ENCODE measurements around the gene DIDO1. TPM values are rescaled to one million over a fixed set of nuclear protein-coding genes. Genes with fewer than 3 reads are reported as not detected.
"Not testable (repeated sequence)": the region's sequence is repeated elsewhere in the genome, so short reads cannot be mapped to it uniquely, and the experiment has no call there.

The DIDO1 gene
- total RNA-seq, 4 donors from 2014 or later: 64.5 to 89.7 (median 78.9) TPM

DNA sequence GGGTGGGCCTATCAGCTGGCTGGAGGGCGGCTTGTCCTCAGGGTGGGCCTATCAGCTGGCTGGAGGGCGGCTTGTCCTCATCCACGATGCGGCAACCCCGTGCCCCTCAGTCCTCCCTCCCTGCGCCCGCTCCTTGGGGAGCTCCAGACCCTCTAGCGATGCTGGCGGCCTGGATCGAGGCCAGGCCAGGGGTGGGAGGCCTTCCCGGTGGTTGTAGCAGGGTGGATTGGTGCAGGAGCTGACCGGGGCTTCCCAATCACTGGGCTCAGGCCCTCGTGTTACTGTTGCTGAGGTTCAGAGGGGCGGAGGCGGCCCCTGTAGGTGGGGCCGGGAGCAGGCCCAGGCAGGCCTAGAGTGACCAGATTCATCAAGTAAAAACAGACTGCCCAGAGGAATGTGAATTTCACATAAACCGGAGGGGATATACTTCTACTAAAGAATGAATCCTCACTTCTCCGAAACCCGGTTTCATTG is 35.0 kb upstream of the DIDO1 start:
- Histone ChIP-seq H3K27me3 (no peaks in the 10 kb centered on the region), H3K4me3 (no peak overlapping the region), H3K36me3 (peaks cover 0 to 47% (median 0%) of the 10 kb centered on the region in 3 donors), H3K9me3 (no peaks in the 10 kb centered on the region), H3K27ac (no peak overlapping the region), H3K4me1 (no peaks in the 10 kb centered on the region)
- TF ChIP-seq EP300 (IDR thresholded peaks at IDR 0.05) (no peak), POLR2A (IDR thresholded peaks at IDR 0.05) (no peak)
- TF ChIP-seq, protein P1, sequence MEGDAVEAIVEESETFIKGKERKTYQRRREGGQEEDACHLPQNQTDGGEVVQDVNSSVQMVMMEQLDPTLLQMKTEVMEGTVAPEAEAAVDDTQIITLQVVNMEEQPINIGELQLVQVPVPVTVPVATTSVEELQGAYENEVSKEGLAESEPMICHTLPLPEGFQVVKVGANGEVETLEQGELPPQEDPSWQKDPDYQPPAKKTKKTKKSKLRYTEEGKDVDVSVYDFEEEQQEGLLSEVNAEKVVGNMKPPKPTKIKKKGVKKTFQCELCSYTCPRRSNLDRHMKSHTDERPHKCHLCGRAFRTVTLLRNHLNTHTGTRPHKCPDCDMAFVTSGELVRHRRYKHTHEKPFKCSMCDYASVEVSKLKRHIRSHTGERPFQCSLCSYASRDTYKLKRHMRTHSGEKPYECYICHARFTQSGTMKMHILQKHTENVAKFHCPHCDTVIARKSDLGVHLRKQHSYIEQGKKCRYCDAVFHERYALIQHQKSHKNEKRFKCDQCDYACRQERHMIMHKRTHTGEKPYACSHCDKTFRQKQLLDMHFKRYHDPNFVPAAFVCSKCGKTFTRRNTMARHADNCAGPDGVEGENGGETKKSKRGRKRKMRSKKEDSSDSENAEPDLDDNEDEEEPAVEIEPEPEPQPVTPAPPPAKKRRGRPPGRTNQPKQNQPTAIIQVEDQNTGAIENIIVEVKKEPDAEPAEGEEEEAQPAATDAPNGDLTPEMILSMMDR (IDR thresholded peaks at IDR 0.05): no peak
- 72 to 73% methylated on average over 10 to 13 of the region's 19 CpGs for WGBS, 2 donors
- DNase-seq (ENCODE audit: low spot score in 2 of 2): no peak

DNA sequence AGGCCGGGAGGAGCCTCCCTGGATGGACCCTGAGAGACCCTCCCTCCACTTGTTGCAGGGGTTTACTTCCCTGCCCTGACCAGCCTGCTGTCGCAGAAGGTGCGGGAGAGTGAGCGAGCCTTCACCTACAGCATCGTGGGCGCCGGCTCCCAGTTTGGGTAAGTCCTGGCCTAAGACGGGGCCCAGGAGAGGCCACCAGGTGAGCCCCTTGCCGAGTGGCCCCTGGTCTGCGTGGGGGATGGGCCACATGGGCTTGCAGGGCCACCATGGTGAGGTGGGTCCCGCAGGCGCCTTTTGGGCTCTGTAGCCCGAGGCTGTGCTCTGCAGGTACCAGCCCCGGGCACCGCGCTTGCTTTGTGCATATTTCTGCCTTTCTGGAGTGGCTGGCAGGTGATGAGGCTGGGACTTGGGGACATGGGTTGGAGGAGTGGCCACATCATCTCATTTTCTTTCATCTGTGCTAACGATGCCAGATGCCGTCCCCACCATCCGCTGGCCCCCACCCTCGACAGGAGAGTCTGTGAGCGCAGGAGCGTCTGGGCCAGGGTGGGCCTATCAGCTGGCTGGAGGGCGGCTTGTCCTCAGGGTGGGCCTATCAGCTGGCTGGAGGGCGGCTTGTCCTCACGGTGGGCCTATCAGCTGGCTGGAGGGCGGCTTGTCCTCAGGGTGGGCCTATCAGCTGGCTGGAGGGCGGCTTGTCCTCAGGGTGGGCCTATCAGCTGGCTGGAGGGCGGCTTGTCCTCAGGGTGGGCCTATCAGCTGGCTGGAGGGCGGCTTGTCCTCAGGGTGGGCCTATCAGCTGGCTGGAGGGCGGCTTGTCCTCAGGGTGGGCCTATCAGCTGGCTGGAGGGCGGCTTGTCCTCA is 34.4 kb upstream of the DIDO1 start:
- not testable (repeated sequence) for H3K4me3 ChIP-seq; DNase-seq (ENCODE audit: low spot score in 2 of 2); H3K27me3 ChIP-seq; H3K27ac ChIP-seq; H3K9me3 ChIP-seq; H3K4me1 ChIP-seq
- WGBS, 2 donors: 84 to 86% methylated on average over 11 to 22 of the region's 31 CpGs
- peaks cover 0 to 47% (median 0%) of the 10 kb centered on the region in 3 donors for H3K36me3 ChIP-seq

DNA sequence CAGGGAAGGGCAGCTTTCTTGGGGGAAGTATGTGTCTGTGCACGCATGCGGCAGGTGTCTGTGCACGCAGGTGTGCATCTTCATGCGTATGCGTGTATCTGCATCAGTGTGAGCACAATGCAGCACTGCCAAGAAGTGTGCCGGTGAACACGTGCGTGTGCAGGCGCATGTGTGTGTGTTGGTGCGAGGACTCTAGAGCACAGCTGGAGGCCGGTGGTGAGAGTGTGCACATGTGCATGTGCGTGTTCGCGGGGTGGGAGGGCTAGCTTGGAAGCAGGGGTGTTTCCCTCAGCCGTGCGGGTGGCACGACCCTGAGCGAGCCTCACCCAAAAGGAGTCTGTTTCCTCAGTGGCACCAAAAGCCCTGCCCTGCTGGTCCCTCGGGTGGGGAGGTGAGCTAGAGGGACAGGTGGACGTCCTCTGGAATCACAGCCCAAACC is 33.7 kb upstream of the DIDO1 start:
- Histone ChIP-seq H3K4me1 (no peaks in the 10 kb centered on the region), H3K9me3 (no peaks in the 10 kb centered on the region), H3K27me3 (no peaks in the 10 kb centered on the region), H3K4me3 (no peak overlapping the region), H3K27ac (no peak overlapping the region), H3K36me3 (peaks cover 0 to 41% (median 0%) of the 10 kb centered on the region in 3 donors)
- TF ChIP-seq EP300 (IDR thresholded peaks at IDR 0.05): no peak
- TF ChIP-seq POLR2A (IDR thresholded peaks at IDR 0.05): no peak
- TF ChIP-seq, protein P1 (IDR thresholded peaks at IDR 0.05): no peak
- 88 to 91% methylated on average over 20 of the region's 20 CpGs for WGBS, 2 donors
- no peak for DNase-seq (ENCODE audit: low spot score in 2 of 2)

DNA sequence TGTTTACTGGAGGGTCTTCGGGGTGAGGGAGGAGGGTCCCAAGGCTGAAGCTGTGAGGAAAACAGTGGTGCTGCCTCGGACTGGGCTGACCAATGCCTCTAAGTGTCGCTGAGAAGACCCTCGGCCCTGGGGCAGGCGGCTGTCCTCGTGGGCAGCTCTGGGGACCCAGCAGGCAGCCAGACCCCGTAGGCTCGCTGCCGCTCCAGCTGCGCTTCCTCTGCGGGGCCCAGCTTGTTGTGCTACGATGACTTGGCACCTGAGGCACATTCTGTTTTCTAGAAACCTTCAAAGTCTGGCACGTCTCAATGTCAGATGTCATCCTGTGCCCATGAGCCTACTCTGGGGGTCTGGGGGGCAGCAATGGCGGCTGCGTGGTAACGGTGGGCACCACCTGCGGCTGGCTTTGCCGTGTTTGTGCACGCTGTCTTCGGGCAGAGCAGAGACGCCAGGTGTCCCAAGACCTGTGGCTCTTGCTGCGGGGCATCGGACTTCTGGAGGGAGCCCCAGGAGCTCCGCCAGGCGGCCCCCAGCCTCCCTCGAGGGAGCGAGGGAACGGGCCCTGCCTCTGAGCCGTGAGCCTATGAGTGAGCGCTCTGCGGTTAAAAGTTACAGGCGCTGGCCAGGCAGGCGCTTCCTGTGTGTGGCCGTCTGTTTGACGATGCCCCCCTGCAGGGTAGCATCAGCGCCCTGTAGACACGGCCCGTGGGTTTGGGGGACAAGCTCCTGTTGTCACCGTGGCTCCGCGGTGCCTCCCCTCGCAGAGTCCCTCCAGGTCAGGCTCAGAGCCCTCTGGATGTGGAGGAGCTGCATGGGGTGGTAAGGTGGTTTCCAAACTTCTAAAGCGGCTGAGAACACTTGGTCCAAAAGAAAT is 33.0 kb upstream of the DIDO1 start:
- no peak overlapping the region for H3K27ac ChIP-seq
- no peak overlapping the region for H3K4me3 ChIP-seq
- H3K9me3 ChIP-seq: no peaks in the 10 kb centered on the region
- no peak for TF ChIP-seq EP300 (IDR thresholded peaks at IDR 0.05)
- TF ChIP-seq, protein P1 (IDR thresholded peaks at IDR 0.05): no peak
- TF ChIP-seq POLR2A (IDR thresholded peaks at IDR 0.05): no peak
- peaks cover 0 to 34% (median 0%) of the 10 kb centered on the region in 3 donors for H3K36me3 ChIP-seq
- H3K4me1 ChIP-seq: peaks cover 0 to 4% (median 2%) of the 10 kb centered on the region in 4 donors
- no peak for DNase-seq (ENCODE audit: low spot score in 2 of 2)
- 66 to 77% methylated on average over 33 to 38 of the region's 43 CpGs for WGBS, 2 donors
- no peaks in the 10 kb centered on the region for H3K27me3 ChIP-seq

DNA sequence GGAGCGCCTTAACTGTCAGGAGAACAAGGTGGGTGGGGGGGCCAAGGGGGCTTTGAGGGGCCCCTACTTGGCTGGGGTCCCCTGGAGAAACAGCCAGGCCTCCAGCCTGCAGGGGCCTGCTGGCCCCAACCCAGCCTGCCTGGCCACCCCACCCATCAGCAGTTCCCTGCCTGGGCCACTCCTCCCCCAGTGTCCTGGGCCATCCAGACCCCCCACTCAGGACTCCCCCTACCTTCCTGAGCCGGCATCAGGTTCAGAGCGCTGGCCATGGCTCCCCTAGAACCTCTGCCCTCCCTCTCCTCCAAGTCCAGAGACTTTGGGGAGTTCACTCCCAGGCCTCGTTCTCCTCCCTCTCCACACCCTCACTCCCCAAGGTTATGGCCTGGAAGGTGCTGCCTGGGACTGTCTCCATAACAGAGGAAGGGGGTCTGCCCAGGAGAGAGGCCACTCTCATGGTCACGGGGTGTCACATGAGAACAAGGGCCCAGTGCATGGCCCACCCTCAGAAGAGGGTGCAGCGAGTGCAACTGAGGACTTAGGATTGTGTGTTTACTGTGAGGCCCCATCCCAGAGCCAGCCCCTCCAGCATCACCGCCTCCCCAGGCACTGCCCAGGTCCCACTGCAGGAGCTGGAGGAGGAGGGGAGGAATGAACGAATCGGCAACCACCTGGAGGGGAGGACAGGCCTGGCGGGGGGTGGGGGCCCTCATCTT is 32.2 kb upstream of the DIDO1 start:
- Histone ChIP-seq H3K4me3 (no peak overlapping the region), H3K4me1 (peaks cover 0 to 12% (median 7%) of the 10 kb centered on the region in 4 donors), H3K36me3 (peaks cover 0 to 27% (median 0%) of the 10 kb centered on the region in 3 donors), H3K9me3 (no peaks in the 10 kb centered on the region), H3K27me3 (no peaks in the 10 kb centered on the region), H3K27ac (no peak overlapping the region)
- DNase-seq (ENCODE audit: low spot score in 2 of 2): no peak
- no peak for TF ChIP-seq POLR2A (IDR thresholded peaks at IDR 0.05)
- TF ChIP-seq, protein P1 (IDR thresholded peaks at IDR 0.05): no peak
- TF ChIP-seq EP300 (IDR thresholded peaks at IDR 0.05): no peak
- WGBS, 2 donors: 78 to 79% methylated on average over 8 to 10 of the region's 10 CpGs
